ENCODE results near the gene TPST1. TPM values are rescaled to one million over a fixed set of nuclear protein-coding genes. Genes with fewer than 3 reads are reported as not detected.

Gene TPST1
- total and polyA plus RNA-seq, 2 of the 8 experiments (the other 6 are each of a cell fraction or from before 2014, with no cell fraction given), result 8.2 to 18.4 TPM

DNA sequence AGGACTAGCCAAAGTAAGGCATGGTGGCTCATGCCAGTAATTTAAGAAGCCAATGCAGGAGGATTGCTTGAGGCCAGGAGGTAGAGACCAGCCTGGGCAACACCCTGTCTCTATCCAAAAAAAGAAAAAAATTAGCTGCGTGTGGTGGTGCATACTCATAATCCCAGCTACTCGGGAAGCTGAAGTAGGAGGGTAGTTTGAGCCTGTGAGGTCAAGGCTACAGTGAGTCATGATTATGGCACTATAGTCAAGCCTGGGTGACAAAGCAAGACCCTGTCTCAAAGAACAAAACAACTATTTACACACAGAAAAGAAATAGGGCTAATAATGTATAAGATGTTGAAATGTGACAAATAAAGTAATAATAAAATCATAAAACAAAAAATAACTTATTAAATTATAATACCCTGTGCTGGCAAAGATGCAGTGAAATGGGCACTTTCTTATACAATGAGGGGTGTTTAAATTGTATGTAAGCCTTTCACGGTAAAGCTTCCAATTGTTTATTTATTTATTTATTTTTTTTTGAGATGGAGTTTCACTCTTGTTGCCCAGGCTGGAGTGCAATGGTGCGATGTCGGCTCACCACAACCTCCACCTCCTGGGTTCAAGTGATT is 175.2 kb downstream of the TPST1 start:
- CTCF ChIA-PET (ENCODE audit: partially characterized antibody), result interaction anchor here (2.4 kb wide), 1 partner anchor 23 kb away, joined by 7 read pairs; no protein-coding TSS in a partner anchor
- H3K23me2 ChIP-seq (ENCODE audit: low read depth, low read length), result no peaks in the 10 kb centered on the region
- DNase-seq (ENCODE audit: low read depth in 1 of 2, low spot score in 2 of 2), result no peak

More for the DNA sequence above, 175.2 kb downstream of the TPST1 start:
- H3K9ac ChIP-seq (replicated peaks in 1 of 4; ENCODE audit: extremely low read depth in 1 of 4, low read depth in 3 of 4, low read length in 3 of 4), result no peak overlapping the region
- H3K36me3 ChIP-seq (ENCODE audit: control insufficient read depth in 2 of 4, insufficient read depth in 4 of 4, low read length in 3 of 4), result peaks cover 0 to 5% (median 0%) of the 10 kb centered on the region in 4 experiments; a peak in 4 of 8 replicates
- H3K27me3 ChIP-seq (replicated peaks in 1 of 4; ENCODE audit: control insufficient read depth in 3 of 4, extremely low read depth in 1 of 4, insufficient read depth in 3 of 4, low read length in 3 of 4), result no peaks in the 10 kb centered on the region
- no peaks in the 10 kb centered on the region for H3K79me2 ChIP-seq (ENCODE audit: control insufficient read depth in 1 of 2, insufficient read depth in 2 of 2, low read length in 2 of 2)
- POLR2A ChIA-PET (ENCODE audit: partially characterized antibody), result no interaction called here
- no peak overlapping the region for H3K14ac ChIP-seq (ENCODE audit: insufficient read length)
- no peak overlapping the region for H2AK5ac ChIP-seq (ENCODE audit: low read depth, low read length)
- no peak overlapping the region for H3K18ac ChIP-seq (ENCODE audit: extremely low read depth, low read length)
- no peaks in the 10 kb centered on the region for H3K4me1 ChIP-seq (replicated peaks in 1 of 4; ENCODE audit: control insufficient read depth in 3 of 4, insufficient read depth in 4 of 4, low read length in 3 of 4)
- H3K9me3 ChIP-seq (ENCODE audit: insufficient read depth in 2 of 2, low read depth in 1 of 2, low read length in 1 of 2), result no peaks in the 10 kb centered on the region
- no peak overlapping the region for H2BK12ac ChIP-seq (ENCODE audit: low read depth, low read length)
- no peak overlapping the region for H3K4me3 ChIP-seq (ENCODE audit: extremely low read depth in 1 of 4, insufficient read depth in 2 of 4, low read depth in 3 of 4, low read length in 4 of 4)
- H4K8ac ChIP-seq (ENCODE audit: extremely low read depth, insufficient read depth, low read length), result no peak overlapping the region
- H3K4me2 ChIP-seq (ENCODE audit: insufficient read depth in 1 of 2, low read depth in 2 of 2, low read length in 2 of 2), result no peak overlapping the region
- no peak overlapping the region for H2BK120ac ChIP-seq (replicated peaks; ENCODE audit: low read depth, low read length)
- 92% methylated on average over 4 of the region's 5 CpGs; no CpG with 5 or more reads in 1 of the 2 experiments for WGBS, 2 experiments (ENCODE audit: extremely low coverage in 1 of 2, insufficient coverage in 1 of 2, insufficient read length in 1 of 2, insufficient replicate concordance in 2 of 2, low coverage in 1 of 2, low lambda C conversion rate in 2 of 2, missing lambda C conversion rate in 1 of 2)
- no peak overlapping the region for H4K5ac ChIP-seq (ENCODE audit: insufficient read length, low read depth, low read length)
- TF ChIP-seq JUND (IDR thresholded peaks at IDR 0.05; ENCODE audit: low read length) (no peak), POLR2A (IDR thresholded peaks at IDR 0.05; ENCODE audit: control extremely low read depth in 1 of 2, low read depth in 2 of 2, low read length in 2 of 2) (no peak), GTF2F1 (IDR thresholded peaks at IDR 0.05; ENCODE audit: borderline replicate concordance, low read depth, low read length) (no peak), CTBP2 (IDR thresholded peaks at IDR 0.05; ENCODE audit: borderline replicate concordance, insufficient read depth, insufficient read length, low read length) (no peak)
- TF ChIP-seq, protein P1, sequence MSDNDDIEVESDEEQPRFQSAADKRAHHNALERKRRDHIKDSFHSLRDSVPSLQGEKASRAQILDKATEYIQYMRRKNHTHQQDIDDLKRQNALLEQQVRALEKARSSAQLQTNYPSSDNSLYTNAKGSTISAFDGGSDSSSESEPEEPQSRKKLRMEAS (IDR thresholded peaks at IDR 0.05), result no peak
- FAIRE-seq, result no peak
- no peak overlapping the region for H4K91ac ChIP-seq (replicated peaks; ENCODE audit: insufficient read length, low read length)
- no peak overlapping the region for H3K23ac ChIP-seq (ENCODE audit: insufficient read length)
- H3K56ac ChIP-seq (replicated peaks; ENCODE audit: insufficient read length, low read depth, low read length), result no peak overlapping the region
- no peaks in the 10 kb centered on the region for H4K20me1 ChIP-seq (replicated peaks in 1 of 2; ENCODE audit: control insufficient read depth in 1 of 2, insufficient read depth in 2 of 2, low read length in 2 of 2)
- H2AFZ ChIP-seq (ENCODE audit: low read length), result no peak overlapping the region
- H2BK15ac ChIP-seq (ENCODE audit: low read length), result no peak overlapping the region
- H3K4ac ChIP-seq (replicated peaks; ENCODE audit: insufficient read length, low read depth, low read length), result no peak overlapping the region
- H2BK20ac ChIP-seq (ENCODE audit: low read length), result no peak overlapping the region
- H3K79me1 ChIP-seq (ENCODE audit: low read depth, low read length), result no peaks in the 10 kb centered on the region
- H2BK5ac ChIP-seq (ENCODE audit: low read depth, low read length), result no peak overlapping the region
- H3K27ac ChIP-seq (ENCODE audit: low read depth, low read length), result no peak overlapping the region

All from H1 (cell line).